ENCODE data around the gene TADA3.

Gene TADA3, protein sequence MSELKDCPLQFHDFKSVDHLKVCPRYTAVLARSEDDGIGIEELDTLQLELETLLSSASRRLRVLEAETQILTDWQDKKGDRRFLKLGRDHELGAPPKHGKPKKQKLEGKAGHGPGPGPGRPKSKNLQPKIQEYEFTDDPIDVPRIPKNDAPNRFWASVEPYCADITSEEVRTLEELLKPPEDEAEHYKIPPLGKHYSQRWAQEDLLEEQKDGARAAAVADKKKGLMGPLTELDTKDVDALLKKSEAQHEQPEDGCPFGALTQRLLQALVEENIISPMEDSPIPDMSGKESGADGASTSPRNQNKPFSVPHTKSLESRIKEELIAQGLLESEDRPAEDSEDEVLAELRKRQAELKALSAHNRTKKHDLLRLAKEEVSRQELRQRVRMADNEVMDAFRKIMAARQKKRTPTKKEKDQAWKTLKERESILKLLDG

DNA sequence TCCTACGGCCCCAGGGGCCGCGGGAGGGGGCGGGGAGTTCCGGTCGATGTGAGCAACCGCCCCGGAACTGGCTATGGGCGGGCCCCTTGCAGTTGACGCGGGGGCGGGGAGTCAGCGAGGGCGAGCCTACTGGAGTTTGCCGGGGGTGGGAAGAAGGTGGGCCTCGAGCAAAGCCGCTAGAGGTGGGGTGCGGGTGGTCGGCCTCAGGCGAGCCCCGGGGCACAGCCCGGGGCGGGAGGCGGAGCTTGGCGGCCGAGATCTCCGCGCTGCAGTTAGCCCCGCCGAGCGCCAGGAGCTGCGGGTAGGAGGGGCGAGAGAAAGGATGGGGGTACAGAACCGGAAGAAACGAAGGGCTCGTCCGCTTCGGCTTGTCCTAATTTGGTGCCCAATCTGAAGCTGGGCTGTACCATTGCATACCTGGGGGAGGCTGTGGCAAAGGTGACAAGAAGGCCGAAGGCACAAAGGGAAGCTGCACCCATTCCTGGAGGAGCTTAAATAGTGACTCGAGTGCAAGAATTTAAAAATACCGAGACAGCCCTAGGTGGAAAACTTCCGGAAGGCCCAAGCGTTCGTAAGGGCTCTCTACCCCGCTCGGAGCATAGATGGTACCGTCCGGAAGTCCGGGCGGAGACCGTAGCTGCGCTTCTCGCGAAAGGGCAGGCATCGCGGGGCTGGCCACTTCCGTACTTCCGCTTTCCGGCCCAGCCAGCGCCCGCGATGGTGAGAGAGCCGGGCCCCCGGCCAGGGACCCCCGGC lies at the start of gene TADA3, which contains the start of gene ARPC4:
TSS of gene TADA3 (minus strand) at position 69 of the 756 bp plus-strand sequence. CDS start 1,007 bp downstream, outside the sequence.
TSS of gene ARPC4 (plus strand) at position 678 of the 756 bp plus-strand sequence. CDS start at position 718, 40 bp downstream.
- no peak for FAIRE-seq

DNA sequence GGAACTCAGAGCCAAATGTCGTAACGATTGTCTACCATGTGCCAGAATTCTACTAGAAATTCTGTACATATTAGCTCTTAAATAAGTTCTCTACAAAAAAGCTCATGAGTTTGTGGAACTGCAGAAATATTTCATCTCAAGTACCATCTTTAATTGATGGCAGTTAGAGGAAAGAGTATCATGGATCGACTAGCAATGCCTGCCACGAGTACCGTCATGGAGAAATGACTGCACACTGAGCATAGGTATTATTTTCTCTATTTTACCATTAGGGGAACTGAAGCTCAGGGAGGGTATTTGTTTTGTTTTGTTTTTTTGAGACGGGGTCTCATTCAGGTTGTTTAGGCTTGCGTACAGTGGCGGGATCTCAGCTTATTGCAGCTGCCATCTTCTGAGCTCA lies 48.7 kb upstream of the TADA3 start:
- no peak for FAIRE-seq

DNA sequence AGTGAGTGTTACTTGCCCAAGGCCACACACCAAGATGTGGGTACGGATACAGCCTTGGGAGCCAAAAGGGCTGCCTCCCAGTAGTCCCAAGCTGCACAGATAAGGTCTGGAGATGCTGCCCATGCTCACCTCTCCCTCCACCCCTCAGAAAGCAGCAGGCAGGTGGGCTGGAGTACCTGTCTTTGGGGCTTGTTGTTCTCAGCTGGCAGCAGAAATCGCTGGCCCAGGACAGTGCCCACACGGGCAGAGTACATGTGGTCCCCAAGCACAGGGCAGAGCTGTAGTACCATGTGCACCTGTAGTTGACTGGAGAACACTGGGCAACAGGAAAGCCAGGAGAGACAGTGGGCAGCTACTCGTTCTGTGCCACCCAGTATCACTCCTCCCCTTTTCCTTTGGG lies 46.6 kb upstream of the TADA3 start:
- no peak for FAIRE-seq

DNA sequence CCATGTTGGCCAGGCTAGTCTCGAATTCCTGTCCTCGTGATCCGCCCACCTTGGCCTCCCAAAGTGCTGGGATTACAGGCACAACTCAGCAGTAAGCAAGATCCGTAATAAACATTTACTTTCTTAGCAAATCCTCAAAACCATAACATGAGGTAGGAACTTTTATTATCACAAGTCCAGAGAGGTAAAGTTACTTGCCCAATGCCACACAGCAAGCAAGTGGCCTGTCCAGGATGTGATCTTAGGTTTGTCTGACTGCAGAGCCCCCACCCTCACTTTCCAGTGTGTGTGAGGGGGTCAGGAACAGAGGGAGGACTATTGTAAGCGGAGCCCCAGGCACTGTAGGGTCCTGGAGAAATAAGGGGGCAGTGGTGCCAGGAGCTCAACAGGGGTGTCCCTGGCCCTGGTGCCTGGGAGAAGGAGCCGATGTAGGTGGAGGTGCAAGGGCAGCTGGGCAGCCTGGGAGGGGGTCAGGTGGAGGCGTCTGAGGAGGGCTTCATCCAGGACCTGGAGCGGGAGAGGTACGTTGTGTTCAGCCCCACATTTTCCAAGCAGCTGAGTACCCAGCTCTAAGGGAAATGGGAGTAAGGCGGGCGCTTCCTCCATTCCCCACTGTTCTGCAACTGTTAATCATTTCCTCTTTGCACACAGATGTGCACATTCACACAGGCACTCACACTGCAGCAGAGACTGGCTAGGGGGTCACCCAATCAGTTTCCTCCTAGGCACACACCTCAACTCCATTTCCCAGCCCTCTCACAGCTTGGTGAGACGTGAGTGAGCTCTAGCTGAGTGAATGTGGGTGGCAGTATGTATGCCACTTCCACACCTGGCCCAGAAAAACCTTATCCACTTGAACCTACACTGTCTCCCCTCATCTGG lies 45.7 kb upstream of the TADA3 start:
- no peak for FAIRE-seq

DNA sequence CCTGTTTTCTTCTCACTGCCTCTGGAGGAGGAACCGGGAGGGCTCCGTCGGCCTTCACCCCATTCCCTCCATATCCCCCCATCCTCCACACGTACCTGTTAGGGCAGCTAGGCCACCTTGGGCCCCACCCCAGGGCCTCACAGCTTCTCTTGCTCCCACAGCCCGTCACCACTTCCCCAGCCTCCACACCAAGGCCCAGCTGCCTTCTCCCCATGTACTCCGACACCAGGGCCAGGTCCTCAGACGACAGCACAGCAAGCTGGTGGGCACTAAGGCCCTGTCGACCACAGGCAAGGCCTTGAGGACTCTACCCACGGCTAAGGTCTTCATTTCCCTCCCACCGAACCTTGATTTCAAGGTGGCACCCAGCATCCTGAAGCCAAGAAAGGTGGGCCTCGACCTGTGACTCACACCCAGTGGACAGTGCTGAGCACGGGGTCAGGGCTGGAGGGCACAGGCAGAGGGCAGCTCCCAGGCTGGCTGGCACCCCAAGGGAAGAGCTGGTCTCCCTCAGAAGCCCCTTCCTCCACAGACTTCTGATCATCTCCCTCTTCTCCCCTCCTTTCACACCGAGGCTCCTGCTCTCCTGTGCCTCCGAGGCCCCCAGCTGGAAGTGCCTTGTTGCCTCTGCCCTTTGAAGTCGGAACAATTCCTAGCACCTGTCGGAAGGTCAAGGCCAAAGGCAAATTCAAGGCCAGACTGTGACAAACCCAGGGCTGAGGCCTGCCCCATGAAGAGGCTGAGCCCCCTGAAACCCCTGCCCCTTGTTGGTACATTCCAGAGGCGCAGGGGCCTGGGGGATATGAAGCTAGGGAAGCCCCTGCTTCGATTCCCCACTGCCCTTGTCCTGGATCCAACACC lies 42.5 kb upstream of the TADA3 start:
- no peak for FAIRE-seq

DNA sequence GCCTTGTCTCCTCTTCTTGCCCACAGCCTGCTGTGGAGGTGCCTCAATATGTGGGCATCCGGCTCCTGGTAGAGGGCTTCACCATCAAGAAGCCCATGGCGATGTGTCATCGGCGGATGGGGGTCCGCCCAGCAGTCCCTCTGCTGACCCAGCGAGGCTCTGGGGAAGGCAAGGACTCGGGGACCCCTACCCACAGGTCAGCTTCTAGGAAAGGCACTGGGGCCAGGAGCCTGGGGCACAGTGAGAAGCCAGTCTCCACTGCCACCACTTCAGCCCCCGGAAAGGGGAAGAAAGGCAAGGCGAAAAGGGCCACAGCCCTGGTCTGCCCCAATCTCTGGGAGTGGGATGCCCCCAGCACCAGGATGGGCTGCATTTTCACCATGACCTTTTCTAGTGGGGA lies 40.8 kb upstream of the TADA3 start:
- FAIRE-seq, result no peak

DNA sequence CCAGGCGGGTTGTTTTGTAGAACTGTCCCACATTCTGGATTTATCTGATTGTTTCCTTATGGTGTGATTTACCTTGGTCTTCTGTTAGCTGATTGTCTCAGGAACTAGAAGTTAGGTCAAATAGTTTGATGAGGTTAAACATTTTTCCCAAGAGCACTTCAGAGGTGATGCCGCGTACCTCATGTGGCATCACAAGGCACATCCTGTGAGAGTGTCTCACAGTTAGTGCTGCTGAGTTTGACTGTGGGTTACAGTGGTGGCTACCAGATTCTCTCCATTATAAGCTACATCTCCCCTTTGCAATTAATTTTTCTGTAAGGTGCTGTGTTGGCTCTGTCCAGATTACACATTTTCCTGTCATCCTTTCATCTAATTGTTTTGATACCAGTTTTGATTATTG lies 39.0 kb upstream of the TADA3 start:
- no peak for FAIRE-seq

DNA sequence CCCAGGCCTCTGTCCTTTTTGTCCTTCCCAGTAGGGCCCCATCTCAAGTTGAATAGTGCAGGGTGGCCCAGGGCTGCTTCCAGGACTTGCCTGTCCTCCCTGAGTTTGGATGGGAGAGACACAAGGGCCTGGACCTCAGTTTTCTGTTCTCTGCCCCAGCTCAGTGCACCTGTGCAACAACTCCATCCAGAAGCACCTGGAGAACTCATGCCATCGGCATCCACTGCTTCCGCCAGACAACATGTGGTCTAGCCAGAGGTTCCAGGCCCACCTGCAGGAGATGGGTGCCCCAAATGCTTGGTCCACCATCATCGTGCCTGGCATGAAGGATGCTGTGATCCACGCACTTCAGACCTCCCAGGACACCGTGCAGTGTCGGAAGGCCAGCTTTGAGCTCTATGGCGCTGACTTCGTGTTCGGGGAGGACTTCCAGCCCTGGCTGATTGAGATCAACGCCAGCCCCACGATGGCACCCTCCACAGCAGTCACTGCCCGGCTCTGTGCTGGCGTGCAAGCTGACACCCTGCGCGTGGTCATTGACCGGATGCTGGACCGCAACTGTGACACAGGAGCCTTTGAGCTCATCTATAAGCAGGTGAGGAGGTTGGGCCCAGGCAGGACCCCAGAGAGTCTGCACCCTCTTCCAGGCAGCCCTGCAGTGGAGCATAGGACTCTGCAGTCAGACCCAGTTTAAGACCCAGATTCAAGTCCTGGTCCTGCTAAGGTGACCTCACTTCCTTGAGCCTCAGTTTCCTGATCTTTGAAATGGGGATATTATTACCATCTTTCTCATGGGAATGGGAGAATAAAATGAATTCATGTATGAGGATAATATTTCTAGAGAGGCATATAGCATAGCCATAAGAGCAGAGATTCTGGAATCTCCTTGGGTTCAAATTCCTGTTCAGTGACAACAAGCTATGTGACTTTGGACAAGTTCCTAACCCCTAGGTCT lies 36.8 kb upstream of the TADA3 start:
- no peak for FAIRE-seq

DNA sequence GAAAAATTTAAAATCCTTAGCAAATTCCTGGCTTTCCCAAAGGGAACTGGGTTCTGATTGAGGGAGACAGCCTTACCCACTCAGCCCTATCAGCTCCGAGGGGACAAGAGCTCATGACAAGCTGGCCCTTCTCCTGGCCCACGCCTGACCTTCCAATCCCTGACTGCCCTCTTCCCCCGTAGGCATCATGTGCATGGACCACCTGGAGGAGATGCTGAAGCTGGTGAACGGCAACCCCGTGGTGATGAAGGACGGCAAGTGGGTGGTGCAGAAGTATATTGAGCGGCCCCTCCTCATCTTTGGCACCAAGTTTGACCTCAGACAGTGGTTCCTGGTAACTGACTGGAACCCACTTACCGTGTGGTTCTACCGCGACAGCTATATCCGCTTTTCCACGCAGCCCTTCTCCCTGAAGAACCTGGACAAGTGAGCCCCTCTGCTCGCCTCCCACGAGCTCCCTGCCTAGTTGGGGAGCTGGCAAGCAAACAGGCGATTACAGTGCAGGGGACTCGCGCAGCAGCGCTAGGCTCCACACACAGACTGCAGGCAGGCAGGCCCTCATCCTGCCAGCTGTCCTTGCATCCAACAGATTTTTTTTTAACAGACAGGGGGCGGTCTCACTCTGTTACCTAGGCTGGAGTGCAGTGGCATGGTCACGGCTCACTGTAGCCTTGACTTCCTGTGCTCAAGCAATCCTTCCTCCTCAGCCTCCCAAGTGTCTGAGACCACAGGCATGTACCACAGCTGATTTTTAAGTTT lies 34.7 kb upstream of the TADA3 start:
- FAIRE-seq, result no peak

DNA sequence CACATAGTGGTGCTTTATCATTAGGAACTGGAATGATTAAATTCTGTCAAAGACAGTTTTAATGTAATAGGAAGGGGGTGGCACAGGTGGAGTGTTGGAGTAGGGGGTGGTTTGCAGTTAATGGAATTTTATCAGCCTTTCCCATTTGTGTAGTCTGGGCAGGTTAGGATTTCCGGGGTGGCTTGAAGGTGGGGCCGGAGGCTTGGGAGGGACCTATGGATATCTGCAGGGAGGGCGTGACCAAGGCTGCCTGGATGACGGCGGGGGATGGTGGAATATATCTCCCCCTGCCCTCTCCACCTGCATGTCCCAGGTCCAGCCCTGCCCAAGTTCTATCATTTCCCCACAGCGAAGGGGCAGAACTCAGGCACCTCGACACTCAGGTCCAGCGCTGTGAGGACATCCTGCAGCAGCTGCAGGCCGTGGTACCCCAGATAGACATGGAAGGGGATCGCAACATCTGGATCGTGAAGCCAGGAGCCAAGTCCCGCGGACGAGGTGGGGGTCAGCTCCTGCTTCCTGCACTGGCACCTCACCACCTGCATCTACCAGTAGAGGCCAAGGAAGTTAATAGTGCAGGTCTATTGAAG lies 33.3 kb upstream of the TADA3 start:
- no peak for FAIRE-seq

DNA sequence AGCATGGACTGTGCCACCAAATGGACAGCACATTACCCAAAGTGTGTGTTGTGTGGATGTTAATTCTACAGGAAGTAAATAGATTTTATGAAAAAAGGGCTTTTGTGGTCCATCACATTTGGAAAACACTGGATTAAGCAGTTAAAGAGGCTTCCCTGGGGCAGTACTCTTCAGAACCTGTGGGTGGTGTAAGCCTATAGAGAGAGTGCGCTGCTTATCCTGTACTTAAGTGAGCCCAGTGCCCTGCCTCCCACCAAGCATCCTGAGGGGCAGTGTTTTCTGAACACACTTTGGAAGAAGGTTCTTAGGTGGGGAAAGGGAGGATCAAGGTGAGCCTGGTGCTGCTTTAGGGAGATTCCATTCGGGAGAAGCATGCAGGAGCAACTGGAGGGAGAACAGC lies 28.7 kb upstream of the TADA3 start:
- no peak for FAIRE-seq

DNA sequence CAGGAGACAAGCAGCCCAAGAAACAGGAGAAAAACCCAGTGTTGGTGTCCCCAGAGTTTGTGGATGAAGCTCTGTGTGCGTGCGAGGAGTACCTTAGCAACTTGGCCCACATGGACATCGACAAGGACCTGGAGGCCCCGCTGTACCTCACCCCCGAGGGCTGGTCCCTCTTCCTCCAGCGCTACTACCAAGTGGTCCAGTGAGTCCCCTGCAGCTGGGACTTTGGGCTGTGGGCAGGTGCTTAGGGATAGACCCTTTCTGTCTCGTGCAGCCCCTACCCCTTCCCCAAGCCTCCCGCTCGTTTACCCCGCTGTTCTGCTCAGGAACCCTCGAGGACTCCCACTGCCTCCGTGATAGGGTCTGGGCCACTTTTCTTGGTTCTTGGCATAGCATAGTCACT lies 28.3 kb upstream of the TADA3 start:
- no peak for FAIRE-seq

DNA sequence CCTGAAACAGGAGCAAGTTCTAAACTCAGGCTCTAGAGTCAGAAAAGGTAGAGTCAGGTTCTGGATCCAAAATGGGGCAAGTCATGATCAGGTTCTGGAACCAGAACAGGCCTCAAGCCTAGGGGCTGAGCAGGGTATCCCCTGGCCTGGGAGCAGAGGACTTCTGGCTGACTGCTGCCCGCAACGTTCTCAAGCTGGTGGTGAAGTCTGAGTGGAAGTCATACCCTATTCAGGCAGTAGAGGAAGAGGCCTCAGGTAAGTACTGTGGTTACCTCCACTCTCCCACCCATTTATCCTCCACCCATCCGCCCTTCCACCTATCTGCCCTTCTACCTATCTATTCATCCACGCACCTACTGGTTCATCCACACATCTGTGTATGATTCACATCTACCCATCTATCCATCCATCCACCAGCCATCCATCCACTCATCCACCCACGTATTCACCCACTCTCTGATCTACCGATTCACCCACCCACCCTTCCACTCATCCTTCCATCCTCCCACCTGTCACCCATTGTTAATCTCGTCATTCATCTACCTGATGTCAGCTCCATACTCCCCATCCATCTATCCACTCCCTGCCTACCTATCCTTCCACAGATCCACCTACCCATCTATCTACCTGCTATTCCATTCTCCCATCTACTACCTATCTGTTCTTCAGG lies 26.5 kb upstream of the TADA3 start:
- FAIRE-seq, result no peak

DNA sequence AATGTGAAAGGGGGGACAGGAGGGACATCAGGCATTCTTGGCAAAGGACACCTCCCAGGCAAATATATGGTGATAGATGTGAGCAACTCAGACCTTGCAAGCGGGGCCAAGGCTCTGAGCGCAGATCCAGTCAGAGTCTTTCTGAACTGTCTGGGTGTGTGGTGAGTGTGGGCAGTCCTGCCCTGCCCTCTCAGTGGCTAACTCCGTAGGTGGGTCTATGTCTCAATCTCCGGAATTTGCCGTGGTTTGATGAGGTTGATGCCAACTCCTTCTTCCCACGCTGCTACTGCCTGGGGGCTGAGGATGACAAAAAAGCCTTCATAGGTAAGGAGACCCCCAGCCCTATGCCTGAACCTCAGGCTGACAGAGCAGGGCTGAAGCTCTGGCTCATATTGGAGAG lies 25.2 kb upstream of the TADA3 start:
- no peak for FAIRE-seq

DNA sequence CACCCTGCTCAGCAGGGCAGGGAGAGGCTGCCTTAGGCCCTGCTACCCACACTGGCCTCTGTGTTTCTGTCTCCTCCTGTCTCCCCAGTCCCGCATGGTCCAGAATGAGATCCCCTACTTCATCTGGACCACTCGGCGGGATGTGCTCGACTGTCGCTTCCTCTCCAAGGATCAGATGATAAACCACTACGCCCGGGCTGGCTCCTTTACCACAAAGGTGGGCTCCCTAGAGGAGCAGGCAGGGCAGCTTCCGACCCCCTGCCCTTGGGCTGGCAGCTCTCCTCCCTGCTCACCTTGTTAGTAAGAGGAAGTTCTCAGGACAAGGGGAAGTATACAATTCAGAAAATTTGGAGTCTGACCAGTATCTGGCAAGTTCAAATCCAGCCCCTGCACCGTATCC lies 23.7 kb upstream of the TADA3 start:
- FAIRE-seq, result no peak

DNA sequence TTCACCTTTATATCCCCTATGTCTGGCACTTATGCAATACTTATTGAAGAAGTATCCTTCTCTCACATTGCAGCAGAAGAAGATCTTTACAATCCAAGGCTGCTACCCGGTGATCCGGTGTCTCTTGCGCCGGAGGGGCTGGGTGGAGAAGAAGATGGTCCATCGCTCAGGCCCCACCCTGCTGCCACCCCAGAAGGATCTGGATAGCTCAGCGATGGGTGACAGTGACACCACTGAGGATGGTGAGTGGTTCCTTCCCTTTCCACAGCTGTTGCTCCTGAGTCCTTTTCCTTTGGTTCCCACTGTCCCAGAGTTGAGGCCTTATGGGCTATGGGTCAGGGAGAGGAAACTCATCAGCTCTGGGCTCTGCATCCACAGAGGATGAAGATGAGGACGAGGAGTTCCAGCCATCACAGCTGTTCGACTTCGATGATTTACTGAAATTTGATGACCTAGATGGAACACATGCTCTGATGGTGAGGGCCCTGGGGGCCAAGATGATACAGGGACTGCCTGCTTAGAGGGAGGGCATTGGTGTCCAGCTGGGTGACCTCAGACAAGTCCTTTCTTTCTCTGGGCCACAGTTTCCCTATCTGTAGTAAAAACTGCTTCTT lies 20.7 kb upstream of the TADA3 start:
- FAIRE-seq, result no peak

DNA sequence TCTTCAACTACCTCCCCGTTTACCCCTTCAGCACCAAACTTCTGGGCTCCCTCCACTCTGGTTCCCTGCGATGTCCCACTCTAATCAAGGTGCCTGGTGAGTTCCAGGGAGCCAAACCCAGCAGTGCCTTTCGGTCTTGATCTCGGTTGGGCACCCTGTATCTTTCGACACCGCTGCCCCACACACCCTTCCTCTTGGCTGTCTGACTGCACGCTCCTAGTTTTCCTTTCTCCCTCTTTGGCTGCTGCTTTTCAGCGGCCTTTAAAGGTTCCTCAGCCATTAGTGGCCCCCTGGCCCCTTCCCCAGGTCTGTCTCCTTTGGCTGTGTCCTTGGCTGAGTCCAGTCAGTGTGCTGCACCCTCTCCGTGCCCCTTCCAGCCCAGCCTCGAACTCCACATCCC lies 18.6 kb upstream of the TADA3 start:
- FAIRE-seq, result no peak

DNA sequence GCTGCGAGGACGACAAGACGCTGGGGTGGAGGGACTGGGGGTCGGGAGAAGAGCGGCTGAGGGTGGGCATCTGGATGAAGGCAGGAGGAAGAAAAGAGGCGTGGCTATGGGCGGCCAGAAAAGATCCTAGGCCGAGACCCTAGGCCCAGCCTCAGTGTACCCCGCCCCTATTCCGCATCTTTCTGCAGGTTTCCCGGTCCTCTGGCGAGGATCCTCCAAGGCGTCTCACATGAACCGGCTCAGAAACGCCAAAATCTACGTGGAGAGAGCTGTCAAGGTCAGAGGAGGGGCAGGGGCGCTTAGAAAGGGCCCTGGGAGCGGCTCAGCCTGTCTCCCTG lies 18.1 kb upstream of the TADA3 start:
- no peak for FAIRE-seq

Data from TTC549 (cell line).